GM10266 (cell line): ENCODE data around the gene DSCAM.
"Not testable (repeated sequence)": the region's sequence is repeated elsewhere in the genome, so short reads cannot be mapped to it uniquely, and the experiment has no call there.

Experiments used
- DNase-seq: peaks from one replicate; pipeline ENCODE4 v3.0.0; 2012; ENCODE audit errors: extremely low spot score
- TF ChIP-seq, protein P1 (sequence below): IDR thresholded peaks from 2 replicates; pipeline ENCODE4 v1.5.1; 2012; ENCODE audit warnings: mild to moderate bottlenecking, low read depth; ENCODE audit not compliant: control insufficient read depth, insufficient read depth; ENCODE audit errors: missing control alignments

DSCAM gene

DNA sequence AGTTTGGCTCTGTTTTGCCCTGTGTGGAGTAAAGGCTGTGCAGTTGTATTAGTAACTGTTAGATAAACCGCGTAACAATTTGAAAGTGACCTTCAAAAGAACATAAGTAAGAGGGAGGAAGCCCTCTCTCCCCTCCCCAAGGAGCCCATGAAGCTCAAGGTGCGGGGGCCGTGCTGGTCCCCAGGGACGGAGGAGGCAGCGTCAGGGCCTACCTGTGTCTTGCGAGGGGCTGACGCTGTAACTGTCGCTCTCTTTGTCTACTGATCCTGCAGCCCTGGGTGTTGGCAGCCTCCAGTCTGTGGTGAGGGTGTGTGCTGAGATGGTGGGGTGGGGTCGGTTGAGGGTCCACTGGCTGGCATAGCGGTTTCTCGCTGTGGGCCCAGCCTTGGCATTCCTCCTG lies 803.1 kb downstream of the DSCAM start:
- TF ChIP-seq, protein P1, sequence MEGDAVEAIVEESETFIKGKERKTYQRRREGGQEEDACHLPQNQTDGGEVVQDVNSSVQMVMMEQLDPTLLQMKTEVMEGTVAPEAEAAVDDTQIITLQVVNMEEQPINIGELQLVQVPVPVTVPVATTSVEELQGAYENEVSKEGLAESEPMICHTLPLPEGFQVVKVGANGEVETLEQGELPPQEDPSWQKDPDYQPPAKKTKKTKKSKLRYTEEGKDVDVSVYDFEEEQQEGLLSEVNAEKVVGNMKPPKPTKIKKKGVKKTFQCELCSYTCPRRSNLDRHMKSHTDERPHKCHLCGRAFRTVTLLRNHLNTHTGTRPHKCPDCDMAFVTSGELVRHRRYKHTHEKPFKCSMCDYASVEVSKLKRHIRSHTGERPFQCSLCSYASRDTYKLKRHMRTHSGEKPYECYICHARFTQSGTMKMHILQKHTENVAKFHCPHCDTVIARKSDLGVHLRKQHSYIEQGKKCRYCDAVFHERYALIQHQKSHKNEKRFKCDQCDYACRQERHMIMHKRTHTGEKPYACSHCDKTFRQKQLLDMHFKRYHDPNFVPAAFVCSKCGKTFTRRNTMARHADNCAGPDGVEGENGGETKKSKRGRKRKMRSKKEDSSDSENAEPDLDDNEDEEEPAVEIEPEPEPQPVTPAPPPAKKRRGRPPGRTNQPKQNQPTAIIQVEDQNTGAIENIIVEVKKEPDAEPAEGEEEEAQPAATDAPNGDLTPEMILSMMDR: no peak
- no peak for DNase-seq

DNA sequence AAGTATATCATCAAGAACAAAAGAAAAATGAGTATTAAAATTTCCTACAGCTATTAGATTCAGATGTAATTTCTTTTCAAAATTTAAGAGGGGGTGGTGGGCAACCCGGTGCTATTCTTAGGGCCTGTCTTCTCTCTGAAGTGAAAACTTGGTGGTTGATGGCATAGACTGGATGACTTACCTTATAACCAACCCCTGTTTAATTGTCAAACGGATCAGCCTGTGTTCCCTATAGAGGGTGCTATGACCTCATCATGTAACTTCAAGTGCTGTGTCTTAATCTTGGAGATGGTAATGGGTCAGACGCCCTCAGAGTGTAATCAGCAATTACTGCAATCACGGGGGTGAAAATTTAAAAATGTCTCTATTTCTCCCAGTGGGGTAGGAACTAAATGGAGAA lies 803.5 kb downstream of the DSCAM start:
- DNase-seq: no peak
- TF ChIP-seq, protein P1: no peak

DNA sequence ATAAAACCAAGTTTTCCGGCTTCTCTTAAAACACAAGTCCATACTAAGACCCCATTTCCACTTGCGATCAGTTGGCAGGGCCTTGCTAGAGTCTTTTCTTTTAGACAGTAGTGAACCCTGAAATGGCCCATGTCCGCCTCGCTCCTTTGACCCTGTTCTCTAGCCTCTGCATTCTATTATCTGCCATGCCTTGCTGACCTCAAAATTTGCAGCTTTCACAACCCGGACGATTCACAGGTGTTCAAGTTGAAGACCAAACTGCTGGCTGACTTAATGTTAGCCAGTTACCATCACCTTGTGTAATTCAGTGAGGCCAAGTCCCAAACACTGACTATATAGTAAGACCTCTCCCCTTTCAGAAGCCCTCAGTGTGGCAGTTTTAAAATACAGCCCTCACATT lies 805.5 kb downstream of the DSCAM start:
- DNase-seq: no peak
- TF ChIP-seq, protein P1: no peak

DNA sequence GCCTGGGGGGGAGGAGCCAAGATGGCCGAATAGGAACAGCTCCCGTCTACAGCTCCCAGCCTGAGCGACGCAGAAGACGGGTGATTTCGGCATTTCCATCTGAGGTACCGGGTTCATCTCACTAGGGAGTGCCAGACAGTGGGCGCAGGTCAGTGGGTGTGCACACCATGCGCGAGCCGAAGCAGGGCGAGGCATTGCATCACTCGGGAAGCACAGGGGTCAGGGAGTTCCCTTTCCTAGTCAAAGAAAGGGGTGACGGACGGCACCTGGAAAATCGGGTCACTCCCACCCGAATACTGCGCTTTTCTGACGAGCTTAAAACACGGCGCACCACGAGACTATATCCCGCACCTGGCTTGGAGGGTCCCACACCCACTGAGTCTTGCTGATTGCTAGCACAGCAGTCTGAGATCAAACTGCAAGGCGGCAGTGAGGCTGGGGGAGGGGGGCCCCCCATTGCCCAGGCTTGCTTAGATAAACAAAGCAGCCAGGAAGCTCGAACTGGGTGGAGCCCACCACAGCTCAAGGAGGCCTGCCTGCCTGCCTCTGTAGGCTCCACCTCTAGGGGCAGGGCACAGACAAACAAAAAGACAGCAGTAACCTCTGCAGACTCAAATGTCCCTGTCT lies 813.7 kb downstream of the DSCAM start:
- DNase-seq: not testable (repeated sequence)

DNA sequence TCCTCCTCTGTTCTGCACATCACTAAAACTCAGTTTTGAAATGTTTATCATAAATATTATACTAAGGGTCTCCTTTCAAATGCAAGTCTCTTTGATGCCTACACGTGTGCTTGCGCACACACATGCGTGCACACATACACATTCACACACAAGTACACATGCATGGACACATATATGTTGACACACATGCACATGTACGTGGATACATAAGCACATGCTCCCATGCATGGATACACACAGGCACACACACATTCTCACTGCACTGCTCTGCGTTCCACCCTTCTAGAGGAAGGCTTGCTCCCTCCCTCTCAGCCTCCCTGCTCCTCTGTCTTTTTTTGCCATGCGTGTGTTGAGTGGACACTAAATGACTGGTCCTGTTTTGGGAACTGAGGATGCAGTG lies 817.1 kb downstream of the DSCAM start:
- TF ChIP-seq, protein P1: no peak
- no peak for DNase-seq

DNA sequence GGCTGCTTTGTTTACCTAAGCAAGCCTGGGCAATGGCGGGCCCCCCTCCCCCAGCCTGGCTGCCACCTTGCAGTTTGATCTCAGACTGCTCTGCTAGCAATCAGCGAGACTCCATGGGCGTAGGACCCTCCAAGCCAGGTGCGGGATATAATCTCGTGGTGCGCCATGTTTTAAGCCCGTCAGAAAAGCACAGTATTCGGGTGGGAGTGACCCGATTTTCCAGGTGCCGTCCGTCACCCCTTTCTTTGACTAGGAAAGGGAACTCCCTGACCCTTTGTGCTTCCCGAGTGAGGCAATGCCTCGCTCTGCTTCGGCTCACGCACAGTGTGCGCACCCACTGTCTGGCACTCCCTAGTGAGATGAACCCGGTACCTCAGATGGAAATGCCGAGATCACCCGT lies 818.6 kb downstream of the DSCAM start:
- DNase-seq: not testable (repeated sequence)

DNA sequence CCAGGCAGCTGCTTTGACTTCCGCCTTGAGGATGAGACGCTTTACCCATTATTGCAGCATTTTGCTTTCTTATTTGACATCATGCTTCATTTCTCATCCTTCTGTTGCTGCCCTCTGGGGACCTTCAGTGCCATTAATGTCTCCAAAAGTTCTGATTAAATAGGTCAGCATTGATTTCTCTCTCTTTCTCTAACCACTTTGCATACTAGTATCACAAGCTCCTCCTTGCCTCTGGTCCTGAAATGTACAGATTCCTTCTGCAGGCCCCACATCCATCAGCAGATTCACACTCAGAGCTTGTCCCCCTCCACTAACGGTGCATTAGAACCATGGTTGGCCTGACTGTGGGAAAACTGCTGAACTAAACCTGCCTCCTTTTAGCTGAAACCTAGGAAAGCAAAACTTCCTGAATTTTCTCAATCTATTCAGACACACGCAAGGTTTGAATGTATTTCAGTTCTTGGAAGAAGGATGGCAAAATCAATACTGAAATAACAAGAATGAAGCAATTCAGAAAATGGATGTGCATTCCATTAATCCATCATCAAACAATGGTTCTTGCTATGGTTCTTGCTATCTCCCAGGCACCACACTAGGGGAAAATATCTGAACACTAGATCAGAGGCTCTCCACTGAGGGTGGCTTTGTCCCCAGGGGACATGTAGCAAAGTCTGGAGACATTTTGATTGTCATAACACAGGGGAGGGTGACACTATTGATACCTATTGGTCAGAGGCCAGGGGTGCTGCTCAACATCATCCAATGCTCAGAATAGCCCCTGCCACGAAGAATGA lies 825.2 kb downstream of the DSCAM start:
- TF ChIP-seq, protein P1: no peak
- DNase-seq: no peak

DNA sequence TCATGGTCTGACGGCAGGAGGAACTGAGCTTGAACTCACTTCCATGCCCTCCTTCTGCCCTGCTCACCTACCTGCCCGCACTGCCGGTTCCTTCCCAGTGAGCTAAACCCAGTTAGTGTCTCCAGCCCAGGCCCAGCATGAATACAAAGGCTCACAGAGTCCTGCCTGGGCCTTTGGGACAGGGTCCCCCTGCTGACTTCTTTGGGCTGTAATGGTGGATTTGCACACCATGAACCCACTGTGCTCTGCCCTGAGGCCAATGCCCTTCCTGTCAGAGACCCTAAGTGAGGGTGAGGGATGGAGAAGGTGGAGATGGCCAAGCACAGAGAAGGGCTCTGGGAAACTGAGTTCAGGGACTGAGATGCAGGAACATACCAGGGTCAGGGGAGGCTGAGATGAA lies 826.3 kb downstream of the DSCAM start:
- TF ChIP-seq, protein P1: no peak
- no peak for DNase-seq
